HG03521 (cell line): Measurements from ENCODE around the gene CCL3.
"Not testable (repeated sequence)": the region's sequence is repeated elsewhere in the genome, so short reads cannot be mapped to it uniquely, and the experiment has no call there.

Experiments used
- ATAC-seq: cut with Tn5 transposase; IDR thresholded peaks from one replicate; pipeline ENCODE4 v1.9.1; 2021; ENCODE audit warnings: mild to moderate bottlenecking, moderate library complexity; ENCODE audit not compliant: unreplicated experiment

Gene CCL3

DNA sequence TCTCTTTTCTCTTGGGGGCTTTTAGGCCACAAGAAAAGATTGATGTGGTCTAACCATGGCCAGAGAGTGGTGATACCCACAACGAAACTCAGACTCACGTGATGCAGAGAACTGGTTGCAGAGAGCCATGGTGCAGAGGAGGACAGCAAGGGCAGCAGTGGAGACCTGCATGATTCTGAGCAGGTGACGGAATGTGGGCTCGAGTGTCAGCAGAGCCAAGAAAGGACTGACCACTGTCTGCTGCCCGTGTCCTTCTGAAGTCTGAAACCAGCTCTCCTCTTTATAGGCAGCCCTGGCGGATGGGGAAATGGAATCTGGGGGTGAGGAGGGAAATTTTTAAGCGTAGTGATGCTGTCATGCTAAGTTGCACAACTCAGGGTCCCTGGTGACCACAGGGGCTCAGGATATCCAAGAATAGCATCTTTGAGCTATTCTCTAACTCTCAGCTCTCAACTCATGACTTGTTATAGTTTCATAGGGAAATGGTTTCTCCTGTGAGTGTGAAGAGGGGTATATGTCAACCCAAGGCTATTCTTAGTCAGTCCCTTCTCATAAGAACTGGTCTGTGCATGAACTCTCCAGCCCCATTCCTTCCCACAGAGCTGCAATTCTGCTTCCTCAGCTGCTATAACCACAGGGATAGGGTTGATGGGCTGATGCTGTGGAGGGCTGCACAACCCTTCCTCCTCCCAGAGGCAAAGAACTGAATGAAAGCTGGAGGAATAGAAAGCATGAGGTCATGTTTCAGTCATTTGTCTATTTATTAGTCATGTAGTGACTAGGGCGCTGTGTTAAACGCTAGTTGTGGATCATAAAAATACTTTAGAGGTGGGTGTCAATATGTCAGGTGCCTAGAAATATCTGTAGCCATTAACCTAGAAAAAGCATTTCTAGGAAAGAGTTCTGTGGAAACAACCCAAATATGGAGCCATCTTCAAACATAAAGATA lies at the start of gene CCL3:
TSS of gene CCL3 (minus strand) at position 256 of the 949 bp plus-strand sequence. CDS start at position 171, 85 bp downstream.
- ATAC-seq = peak; percentile 50

DNA sequence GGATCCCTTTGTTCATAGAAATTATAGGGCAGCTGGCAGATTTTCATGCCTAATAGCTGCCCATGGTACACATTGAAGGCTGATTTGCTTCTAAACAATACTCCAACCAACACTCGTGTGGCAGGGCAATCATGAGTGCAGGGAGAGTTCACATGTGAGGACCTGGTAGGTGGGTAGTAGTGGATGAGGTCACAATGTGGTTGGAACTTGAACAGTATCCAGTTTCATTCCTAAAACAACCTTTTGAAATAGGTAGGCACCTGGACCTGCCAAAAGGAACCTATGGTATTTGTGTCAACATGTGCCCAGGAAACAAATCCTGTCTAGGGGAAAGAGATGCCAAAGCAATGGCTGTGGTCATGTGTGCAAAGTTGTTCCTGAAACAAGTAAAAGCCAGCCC lies 46.5 kb upstream of the CCL3 start:
- ATAC-seq = no peak

DNA sequence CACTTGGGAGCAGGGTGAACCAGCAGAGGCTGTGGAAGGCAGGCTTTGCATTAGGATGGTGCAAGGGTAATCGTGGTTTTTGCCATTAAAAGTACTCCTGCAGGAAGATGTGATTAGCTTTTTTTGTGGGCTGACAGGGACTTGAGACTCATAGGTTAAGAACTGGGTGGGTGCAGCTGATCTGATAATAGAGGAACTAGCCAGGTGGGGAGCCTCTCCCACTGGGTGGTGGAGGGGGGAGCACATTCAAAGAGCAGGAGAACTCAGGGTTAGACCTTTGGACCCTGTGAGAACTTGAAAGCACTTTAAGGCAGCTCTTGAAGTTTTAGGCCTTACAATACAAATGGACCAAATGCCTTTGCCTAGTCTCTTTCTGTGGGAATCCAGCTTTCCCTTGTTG lies 46.1 kb upstream of the CCL3 start:
- ATAC-seq = no peak

DNA sequence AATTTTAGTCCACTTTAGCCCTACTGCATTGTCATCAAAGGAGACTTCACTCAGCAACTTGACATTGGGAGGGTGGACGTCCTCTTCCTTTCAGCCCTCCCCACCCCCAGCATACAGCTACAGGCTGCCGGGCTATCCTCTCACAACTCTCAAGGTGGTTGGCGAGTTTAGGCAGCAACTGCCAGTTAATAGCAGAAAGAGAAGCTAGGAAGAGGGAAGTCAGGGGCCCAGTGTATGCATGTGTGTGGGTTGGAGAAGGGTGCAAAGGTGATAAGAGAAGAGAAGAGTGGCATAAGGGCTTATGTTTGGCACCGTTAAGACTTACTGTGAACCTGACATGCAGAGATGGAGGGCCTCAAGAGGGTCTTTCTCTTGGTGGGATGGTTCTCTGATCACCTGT lies 45.5 kb upstream of the CCL3 start:
- ATAC-seq = no peak

DNA sequence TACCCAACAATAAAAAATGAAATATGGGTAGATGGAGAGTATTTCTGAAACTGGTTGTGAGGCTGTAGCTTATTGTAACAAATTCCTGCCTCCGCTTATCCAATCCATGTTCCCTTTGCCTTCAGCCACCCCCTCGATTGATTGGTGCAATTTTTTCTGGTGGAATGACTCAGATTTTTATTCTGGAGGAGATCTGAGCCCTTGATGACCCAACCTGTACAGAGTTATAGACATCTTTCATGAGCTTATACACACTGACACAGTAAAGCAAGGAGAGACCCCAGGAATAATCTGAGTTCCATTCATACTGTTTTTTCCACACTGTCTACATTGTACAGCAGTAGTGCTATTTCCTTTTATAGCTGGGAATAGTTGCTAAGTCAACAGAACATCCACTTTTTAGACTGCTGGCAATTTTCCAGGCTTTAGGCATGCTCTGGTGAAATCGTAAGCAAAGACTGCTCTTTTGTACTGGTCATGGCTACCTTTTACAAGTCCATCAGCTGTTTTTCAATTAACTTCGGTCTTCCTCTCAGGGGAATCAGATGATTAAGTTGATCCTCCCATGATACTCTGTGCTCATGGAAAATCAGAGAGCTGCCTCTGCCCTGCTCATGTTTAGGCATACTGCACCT lies 43.8 kb upstream of the CCL3 start:
- no peak for ATAC-seq

DNA sequence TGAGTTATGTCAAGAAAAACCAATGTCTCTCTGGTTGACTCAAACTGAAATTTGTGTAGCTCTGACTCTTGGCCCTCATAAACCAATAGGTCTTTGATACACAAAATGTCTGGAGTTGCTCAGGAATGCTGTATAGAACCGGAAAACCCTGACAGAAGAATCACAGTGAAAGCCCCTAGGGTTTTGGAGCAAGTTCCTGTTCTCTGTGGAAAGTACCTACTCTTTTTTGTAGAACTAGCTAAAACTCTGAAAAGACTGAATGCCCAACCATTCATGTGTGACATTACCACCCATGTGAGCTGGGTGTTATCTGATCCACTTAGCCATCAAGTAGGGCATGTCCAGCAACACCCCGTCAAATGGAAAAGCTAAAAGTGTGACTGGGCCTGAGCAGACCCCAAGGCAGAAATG lies 42.5 kb upstream of the CCL3 start:
- no peak for ATAC-seq

DNA sequence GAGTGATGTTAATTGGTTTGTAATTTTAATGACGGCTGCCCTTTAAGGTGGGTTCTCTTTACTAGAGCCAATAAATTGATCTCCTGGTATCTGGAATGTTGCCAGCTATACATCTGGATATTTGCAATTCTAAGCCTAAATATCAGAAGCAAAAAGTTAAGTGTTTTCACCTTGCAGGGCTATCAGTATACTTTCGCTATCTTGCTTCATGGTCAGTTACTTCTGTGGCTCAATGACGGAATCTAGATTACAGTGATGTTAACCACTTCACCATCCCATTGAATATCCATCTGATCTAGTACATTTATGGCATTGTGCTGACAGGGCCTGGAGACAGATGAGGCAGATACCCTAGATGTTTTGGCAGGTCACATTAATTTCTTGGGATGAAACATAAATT lies 42.0 kb upstream of the CCL3 start:
- ATAC-seq = no peak

DNA sequence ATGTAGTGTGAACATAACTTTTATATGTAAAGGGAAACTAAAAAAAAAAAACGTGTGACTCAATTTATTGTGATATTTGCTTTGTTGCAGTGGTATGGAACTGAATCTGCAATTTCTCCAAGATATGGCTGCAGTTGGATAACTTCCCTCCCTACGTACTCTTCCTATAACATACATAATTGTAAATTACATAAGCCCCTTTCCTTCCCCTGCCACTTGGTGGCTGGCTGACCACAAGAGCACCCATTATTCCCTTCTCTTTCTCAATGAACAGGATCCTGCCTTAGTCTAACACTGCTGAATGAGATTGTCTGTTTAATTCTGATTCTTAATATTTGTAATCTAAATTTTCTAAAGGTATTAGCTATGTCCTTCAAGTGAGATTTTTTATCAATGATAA lies 41.5 kb upstream of the CCL3 start:
- no peak for ATAC-seq

DNA sequence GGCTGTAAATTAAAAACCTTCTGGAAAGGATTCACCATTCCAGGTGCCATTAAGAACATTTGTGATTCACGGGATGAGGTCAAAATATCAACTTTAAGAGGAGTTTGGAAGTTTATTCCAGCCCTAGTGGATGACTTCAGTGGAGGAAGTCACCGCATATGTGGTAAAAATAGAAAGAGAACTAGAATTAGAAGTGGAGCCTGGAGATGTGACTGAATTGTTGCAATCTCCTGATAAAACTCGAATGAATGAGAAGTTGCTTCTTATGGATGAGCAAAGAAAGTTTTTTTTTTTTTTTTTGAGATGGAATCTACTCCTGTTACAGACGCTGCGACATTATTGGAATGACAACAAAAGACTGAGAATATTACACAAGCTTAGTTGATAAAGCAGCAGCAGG lies 40.4 kb upstream of the CCL3 start:
- ATAC-seq = no peak

DNA sequence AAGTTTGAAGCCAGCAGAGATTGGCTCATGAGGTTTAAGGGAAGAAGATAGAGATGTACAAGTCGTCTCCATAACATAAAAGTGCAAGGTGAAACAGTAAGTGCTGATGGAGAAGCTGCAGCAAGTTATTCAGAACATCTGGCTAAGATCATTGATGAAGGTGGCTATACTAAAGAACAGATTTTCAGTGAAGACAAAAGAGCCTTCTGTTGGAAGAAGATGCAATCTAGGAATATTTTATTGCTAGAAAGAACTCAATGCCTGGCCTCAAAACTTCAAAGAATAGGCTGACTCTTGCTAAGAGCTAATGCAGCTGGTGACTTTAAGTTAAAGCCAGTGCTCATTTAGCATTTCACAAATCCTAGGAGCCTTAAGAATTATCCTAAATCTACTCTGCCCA lies 39.7 kb upstream of the CCL3 start:
- ATAC-seq = no peak

DNA sequence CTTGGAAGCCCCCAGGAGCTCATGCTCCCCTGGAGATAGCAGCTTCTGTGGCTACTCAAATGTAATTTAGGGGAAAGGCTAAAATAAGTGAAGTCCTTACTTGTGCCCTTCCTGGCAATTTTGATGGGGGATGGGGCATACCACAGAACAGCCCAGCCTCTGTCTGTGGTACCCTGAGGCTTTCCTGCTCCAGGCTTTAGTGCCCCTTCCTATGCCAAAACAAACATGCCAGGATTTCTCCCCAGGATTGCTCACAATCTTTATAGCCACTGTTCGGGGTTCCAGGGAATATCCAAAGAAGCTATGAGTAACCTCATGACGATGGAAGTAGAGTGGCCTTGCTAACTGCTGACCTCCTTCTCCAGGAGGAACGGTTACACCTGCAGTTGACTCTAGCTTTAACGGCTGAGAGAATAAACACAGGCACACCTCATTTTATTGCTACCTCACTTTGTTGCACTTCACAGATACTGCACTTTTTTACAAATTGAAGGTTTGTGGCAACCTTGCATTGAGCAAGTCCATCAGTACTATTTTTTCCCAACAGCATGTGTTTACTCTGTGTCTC lies 38.6 kb upstream of the CCL3 start:
- no peak for ATAC-seq

DNA sequence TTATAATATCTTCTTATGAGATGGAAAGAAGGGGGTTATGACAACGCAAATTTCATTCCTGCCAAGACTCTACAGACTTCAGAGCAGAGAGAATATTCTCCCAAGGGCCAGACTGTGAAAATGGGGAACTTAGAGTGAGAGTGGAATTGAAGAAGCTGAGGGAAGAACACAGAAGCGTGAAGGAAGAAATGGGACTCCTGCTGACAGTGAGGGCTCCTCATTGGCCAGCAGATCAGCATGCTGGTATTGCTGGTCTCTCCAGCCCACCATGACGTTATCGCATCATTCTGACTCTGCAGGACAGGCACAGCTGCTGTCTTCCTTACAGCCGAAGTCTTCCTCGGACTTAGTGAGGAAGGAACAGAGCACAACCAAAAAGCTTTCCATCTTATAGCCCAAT lies 38.0 kb upstream of the CCL3 start:
- ATAC-seq = no peak

DNA sequence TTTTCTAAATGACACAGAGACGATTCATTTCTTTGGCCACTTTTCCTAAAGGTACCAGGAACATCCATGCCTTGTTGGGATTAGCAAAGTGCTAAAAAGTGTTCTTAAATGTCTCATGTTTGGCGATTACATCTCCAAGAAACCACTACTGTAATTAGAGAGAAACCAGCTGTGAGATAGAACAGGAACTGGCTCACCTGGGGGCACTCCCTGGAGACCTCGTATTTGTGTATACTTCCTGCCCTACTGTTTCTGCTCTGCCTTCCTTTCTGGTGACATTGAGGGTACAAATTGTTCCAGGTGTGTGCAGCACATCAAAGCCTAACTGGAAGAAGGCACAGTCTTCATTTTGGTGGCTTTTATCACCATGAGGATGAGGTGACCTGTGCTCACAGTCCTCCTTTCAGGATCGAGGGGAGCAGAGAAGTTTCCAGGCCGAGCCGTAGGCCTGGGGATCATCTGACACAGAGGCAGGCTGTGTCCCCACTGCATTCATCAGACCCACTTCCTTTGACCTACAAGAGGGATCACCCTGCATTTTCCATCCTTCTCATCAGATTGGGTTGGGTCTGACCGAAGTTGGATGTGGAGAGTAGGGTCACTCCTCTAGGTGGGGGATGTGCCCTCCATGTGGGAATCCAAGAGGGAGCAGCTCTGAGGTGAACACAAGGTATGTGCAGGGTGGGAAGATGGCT lies 37.4 kb upstream of the CCL3 start:
- no peak for ATAC-seq

DNA sequence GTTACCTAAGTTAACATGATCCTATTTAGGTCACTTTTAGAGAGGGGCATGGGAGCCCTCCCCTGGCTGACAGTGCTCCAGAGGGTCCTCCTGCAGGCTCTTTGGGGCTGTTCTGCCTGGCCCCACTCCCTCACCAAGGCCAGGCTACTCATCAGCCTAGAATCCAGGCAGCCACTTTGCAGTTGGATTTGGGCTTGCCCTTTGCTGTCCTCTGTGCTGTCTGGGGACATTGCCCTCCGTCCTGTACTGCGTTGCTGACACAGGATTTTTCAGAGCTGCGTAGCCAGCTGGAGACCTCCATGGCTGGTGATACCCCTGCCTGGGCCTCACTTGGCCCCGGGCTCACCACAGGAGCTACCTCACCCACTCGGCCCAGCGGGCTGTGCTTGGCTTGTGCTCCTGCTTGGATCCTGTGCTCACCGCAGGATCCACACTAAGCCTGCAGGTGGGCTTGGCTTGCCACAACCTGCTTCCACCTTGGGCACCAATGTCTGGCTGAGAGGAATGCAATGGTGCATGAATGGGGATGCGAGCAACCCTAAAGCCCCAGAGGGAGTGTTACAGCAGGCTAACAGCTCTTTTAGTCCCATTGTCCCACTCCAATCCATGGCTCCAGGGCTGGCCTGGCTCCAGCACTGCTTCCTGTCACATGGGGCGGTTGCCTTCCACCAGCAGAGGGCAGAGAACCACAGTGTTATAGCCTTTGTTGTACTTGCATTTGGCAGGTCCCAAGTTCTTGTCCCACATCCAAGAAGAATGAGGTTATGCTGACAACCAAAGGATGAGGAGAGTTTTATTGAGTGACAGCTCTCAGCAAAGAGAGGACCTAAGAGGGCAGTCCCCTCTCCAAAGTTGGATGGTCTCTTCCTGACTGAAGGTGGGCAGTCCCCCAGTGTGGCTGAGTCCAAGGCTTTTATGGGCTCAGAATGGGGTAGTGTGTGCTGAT lies 35.2 kb upstream of the CCL3 start:
- no peak for ATAC-seq

DNA sequence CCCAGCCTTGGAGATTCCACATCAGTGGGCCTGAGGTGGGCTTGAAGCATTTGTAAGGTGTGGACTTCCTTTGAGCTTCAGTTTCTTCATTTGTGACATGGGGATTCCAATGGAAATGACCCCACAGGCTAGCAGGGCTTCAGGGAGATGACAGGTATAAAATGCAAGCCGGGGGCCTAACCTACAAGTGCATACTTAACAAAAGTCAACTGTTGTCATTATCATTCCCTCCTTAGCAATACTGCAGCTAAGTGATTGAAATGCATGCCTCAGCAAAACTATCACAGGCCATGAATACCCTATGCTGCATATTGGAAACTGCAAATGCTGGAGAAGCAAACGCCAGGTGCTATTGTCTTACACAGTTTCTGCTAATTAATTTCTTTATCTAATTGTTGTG lies 33.5 kb upstream of the CCL3 start:
- no peak for ATAC-seq

DNA sequence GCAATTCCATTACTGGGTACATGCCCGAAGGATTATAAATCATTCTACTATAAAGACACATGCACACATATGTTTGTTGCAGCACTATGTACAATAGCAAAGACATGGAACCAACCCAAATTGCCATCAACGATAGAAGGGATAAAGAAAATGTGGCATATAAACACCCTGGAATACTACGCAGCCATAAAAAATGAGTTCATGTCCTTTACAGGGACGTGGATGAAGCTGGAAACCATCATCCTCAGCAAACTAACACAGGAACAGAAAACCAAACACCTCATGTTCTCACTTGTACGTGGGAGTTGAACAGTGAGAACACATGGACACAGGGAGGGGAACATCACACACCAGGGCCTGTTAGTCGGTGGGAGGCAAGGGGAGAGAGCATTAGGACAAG lies 31.2 kb upstream of the CCL3 start:
- not testable (repeated sequence) for ATAC-seq

DNA sequence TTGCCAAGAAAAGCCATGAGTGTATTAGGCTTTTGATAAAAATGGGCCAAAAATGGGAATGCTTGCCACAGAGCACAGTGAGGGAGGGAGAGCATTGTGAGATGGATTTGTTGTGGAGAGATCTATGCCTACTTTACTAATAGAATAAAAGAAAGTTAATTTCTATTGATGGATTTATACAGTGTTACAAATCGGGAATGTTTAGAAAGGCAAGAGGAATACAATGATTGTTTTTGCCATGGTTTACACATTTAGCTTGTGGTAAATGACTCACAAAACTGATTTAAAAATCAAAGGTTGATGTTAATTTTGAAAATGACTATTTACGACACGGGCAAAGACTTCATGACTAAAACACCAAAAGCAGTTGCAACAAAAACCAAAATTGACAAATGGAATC lies 30.3 kb upstream of the CCL3 start:
- ATAC-seq = no peak

DNA sequence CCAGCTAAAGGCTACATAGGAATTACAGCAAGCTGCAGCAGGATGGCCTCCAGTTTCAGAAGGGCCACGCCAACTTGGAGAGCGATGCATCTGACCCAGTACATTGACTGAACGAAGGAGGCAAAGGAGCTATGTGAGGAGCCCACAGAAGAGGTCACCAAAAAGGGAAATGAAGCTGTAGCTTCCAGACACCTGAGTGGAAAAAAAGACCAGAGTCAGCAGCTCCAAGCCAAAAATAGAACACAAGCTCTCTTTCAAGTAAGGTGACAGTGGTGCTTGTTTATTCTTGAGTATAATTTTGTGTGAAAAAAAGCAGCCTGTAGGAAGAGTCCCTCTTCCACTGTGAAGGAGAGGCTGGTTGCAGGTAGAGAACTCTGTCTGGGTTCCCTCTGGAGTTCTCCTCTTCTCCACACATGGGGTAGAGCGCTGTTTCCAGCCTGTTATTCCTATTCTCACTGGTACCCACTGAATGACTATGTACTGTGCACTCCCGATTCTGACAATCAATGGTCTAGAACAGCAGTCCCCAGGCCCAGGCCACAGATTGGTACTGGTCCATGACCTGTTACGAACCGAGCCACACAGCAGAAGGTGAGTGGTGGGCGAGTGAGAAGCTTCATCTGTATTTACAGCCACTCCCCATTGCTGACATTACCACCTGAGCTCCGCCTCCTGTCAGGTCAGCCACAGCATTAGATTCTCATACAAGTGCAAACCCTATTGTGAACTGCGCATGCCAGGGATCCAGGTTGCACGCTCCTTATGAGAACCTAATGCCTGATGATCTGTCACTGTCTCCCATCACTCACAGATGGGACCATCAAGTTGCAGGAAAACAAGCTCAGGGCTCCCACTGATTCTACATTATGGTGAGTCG lies 28.8 kb upstream of the CCL3 start:
- ATAC-seq = no peak
